ENCODE measurements around the gene NRCAM. TPM values are rescaled to one million over a fixed set of nuclear protein-coding genes. Genes with fewer than 3 reads are reported as not detected.

Gene NRCAM
- total and polyA plus RNA-seq, 12 donors = 71.6 to 222 (median 148) TPM

DNA sequence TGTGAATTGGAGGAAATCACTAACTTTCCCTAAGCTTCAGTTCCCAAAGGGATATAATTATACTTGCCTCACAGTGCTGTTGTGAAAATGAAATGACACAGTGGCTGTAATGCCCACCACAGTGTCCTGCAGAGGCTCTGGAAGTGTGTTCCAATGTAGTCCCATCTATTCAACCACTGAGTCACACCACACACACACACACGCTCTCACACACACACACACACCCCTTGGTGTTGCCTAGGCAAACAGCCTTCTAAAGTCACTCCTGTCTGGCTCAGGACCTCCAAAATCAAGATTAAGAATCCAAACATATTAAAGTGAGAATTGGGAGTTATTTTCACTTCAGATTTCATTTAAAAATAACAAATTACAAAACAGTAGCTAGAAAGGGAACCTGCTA is 73.3 kb downstream of the NRCAM start:
- no peaks in the 10 kb centered on the region for H3K9me3 ChIP-seq (replicated peaks in 1 of 3)
- no peaks in the 10 kb centered on the region for H3K27me3 ChIP-seq
- H3K4me3 ChIP-seq = no peak overlapping the region
- intact Hi-C loops (cut with DNase I) = no loop called here
- no peak for TF ChIP-seq POLR2A (IDR thresholded peaks at IDR 0.05)
- TF ChIP-seq, protein P1, sequence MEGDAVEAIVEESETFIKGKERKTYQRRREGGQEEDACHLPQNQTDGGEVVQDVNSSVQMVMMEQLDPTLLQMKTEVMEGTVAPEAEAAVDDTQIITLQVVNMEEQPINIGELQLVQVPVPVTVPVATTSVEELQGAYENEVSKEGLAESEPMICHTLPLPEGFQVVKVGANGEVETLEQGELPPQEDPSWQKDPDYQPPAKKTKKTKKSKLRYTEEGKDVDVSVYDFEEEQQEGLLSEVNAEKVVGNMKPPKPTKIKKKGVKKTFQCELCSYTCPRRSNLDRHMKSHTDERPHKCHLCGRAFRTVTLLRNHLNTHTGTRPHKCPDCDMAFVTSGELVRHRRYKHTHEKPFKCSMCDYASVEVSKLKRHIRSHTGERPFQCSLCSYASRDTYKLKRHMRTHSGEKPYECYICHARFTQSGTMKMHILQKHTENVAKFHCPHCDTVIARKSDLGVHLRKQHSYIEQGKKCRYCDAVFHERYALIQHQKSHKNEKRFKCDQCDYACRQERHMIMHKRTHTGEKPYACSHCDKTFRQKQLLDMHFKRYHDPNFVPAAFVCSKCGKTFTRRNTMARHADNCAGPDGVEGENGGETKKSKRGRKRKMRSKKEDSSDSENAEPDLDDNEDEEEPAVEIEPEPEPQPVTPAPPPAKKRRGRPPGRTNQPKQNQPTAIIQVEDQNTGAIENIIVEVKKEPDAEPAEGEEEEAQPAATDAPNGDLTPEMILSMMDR (IDR thresholded peaks at IDR 0.05) = no peak
- no peak for DNase-seq
- 47 to 88% (median 72%) methylated on average over 1 of the region's 1 CpG for WGBS, 4 donors
- peak overlapping the region in 1 of 5 donors; percentile 4 for H3K27ac ChIP-seq
- no peaks in the 10 kb centered on the region for H3K36me3 ChIP-seq (replicated peaks in 1 of 2)
- H3K4me1 ChIP-seq (replicated peaks in 1 of 2) = peaks cover 10 to 39% of the 10 kb centered on the region in 2 donors

DNA sequence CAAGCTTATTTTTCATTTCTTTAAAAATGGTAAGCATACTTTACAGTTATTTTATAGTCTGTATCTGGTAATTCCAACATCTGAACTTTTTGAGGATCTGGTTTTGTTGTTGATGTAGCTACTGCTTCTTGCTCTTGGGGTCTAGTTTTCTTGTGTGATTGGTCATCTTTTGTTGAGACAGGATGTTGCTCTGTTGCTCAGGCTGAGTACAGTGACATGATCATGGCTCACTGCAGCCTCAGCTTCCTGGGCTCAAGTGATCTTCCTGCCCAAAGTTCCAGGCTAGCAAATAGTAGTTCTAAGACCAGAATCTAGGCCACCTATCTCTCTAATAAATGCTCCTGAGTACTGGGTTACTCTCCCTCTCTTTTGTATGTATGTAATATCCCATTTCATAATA is 75.7 kb downstream of the NRCAM start:
- H3K9me3 ChIP-seq (replicated peaks in 1 of 3) = no peaks in the 10 kb centered on the region
- DNase-seq = no peak
- H3K4me1 ChIP-seq (replicated peaks in 1 of 2) = peaks cover 10 to 39% of the 10 kb centered on the region in 2 donors
- intact Hi-C loops (cut with DNase I) = no loop called here
- no peaks in the 10 kb centered on the region for H3K36me3 ChIP-seq (replicated peaks in 1 of 2)
- H3K27me3 ChIP-seq = no peaks in the 10 kb centered on the region
- TF ChIP-seq, protein P1 (IDR thresholded peaks at IDR 0.05) = no peak
- no peak for TF ChIP-seq POLR2A (IDR thresholded peaks at IDR 0.05)
- peak overlapping the region in 2 of 5 donors; percentile 18 to 29 for H3K27ac ChIP-seq
- no peak overlapping the region for H3K4me3 ChIP-seq

DNA sequence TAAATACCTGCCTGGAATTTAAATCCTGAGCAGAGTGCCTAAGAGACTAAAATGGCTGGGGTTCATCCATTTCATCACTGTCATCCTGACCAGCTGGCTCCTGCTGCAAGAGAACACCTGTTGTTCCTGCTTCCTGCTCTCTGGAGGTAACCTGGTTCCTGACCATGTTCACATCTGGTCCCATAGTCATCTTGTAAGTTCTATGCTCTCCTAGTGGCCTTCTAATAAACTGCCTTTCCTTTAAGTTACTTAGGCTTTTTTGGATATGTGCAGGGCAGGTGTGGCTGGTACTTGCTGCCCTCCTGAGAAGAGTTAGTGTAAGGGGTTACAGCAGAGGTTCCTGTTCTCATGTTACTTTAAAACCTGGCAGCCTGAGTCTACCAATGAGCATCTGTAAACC is 80.0 kb downstream of the NRCAM start:
- intact Hi-C loops (cut with DNase I) = no loop called here
- H3K4me3 ChIP-seq = no peak overlapping the region
- H3K9me3 ChIP-seq (replicated peaks in 1 of 3) = no peaks in the 10 kb centered on the region
- no peak overlapping the region for H3K27ac ChIP-seq
- peaks cover 10 to 31% of the 10 kb centered on the region in 2 donors for H3K4me1 ChIP-seq (replicated peaks in 1 of 2)
- DNase-seq = no peak
- no peaks in the 10 kb centered on the region for H3K27me3 ChIP-seq
- TF ChIP-seq, protein P1 (IDR thresholded peaks at IDR 0.05) = no peak
- no peak for TF ChIP-seq POLR2A (IDR thresholded peaks at IDR 0.05)
- H3K36me3 ChIP-seq (replicated peaks in 1 of 2) = no peaks in the 10 kb centered on the region

DNA sequence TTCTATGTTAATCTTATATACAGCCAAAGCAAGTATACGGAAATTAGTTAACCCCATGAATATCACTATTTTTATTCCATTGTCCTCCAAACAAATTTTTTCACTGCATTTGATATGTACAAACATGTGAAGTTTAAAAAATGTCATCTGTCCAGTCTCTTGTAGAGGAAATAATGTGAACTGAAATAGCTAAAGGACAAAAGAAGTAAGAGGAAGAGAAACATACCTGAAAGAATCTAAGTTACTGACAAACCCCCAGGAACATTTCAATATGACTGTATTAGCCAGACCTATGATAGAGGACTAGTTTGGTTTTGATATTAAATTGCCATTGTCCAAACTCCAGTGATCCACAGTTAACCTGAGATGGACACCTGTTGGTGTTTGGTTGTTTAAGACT is 80.6 kb downstream of the NRCAM start:
- H3K9me3 ChIP-seq (replicated peaks in 1 of 3) = no peaks in the 10 kb centered on the region
- no peak overlapping the region for H3K4me3 ChIP-seq
- WGBS, 4 donors = 76 to 88% (median 86%) methylated on average over 1 of the region's 1 CpG
- TF ChIP-seq POLR2A (IDR thresholded peaks at IDR 0.05) = no peak
- TF ChIP-seq, protein P1 (IDR thresholded peaks at IDR 0.05) = no peak
- no peaks in the 10 kb centered on the region for H3K27me3 ChIP-seq
- intact Hi-C loops (cut with DNase I) = no loop called here
- no peak for DNase-seq
- H3K27ac ChIP-seq = no peak overlapping the region
- peaks cover 7 to 25% of the 10 kb centered on the region in 2 donors for H3K4me1 ChIP-seq (replicated peaks in 1 of 2)
- H3K36me3 ChIP-seq (replicated peaks in 1 of 2) = no peaks in the 10 kb centered on the region

Measured in adrenal gland (tissue), 12 donors.